OCI-LY3 (cell line): Measurements from ENCODE around the gene CTNNA1.

Source experiments
- CTCF ChIP-seq: fragments of 200-600, 300-600 bp; sonication (generic); IDR thresholded peaks from 2 replicates; pipeline ENCODE4 v1.5.1; 2014; ENCODE audit warnings: antibody characterized with exemption, low read length, low read depth
- EZH2phosphoT487 ChIP-seq: fragments of 200-600 bp; shearing (Covaris generic); IDR thresholded peaks from 2 replicates; pipeline ENCODE4 v1.6.1; 2018; ENCODE audit warnings: antibody characterized with exemption, mixed run types, low read depth

GRCh38 chr5:138936968-138937345, 183.7 kb downstream of the CTNNA1 start:
- TF ChIP-seq CTCF (no peak), EZH2phosphoT487 (no peak)
